Measurements from ENCODE around the gene SNTN.

Gene SNTN

DNA sequence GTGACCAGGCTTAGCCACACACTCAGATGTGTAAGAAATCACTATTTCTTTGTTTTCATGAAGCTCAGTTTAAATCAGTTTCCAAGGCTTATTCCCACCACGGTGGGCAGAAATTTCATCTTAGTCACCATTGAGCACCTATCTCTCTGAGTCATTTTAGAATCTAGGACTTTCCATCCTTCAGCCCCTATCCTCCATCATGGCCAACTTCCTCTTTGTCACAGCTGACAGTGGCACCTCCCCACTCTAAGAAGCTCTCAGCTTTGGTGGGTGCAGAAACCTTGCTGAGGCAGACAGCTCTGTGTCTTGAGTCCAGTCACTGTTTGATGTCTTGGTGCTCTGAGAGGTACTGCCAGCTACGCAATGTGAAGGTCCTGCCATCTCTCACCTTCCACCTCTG lies 32.9 kb downstream of the SNTN start:
- DNase-seq (ENCODE audit: low spot score), result no peak
- in situ Hi-C loops (cut with MboI; ENCODE audit: low pct_unique_long_range_greater_than_20kb, low sequenced_read_pairs, unreplicated experiment), result no loop called here
- TF ChIP-seq, protein P1, sequence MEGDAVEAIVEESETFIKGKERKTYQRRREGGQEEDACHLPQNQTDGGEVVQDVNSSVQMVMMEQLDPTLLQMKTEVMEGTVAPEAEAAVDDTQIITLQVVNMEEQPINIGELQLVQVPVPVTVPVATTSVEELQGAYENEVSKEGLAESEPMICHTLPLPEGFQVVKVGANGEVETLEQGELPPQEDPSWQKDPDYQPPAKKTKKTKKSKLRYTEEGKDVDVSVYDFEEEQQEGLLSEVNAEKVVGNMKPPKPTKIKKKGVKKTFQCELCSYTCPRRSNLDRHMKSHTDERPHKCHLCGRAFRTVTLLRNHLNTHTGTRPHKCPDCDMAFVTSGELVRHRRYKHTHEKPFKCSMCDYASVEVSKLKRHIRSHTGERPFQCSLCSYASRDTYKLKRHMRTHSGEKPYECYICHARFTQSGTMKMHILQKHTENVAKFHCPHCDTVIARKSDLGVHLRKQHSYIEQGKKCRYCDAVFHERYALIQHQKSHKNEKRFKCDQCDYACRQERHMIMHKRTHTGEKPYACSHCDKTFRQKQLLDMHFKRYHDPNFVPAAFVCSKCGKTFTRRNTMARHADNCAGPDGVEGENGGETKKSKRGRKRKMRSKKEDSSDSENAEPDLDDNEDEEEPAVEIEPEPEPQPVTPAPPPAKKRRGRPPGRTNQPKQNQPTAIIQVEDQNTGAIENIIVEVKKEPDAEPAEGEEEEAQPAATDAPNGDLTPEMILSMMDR (IDR thresholded peaks at IDR 0.05; ENCODE audit: extremely low read depth, insufficient read depth, missing control alignments), result no peak

DNA sequence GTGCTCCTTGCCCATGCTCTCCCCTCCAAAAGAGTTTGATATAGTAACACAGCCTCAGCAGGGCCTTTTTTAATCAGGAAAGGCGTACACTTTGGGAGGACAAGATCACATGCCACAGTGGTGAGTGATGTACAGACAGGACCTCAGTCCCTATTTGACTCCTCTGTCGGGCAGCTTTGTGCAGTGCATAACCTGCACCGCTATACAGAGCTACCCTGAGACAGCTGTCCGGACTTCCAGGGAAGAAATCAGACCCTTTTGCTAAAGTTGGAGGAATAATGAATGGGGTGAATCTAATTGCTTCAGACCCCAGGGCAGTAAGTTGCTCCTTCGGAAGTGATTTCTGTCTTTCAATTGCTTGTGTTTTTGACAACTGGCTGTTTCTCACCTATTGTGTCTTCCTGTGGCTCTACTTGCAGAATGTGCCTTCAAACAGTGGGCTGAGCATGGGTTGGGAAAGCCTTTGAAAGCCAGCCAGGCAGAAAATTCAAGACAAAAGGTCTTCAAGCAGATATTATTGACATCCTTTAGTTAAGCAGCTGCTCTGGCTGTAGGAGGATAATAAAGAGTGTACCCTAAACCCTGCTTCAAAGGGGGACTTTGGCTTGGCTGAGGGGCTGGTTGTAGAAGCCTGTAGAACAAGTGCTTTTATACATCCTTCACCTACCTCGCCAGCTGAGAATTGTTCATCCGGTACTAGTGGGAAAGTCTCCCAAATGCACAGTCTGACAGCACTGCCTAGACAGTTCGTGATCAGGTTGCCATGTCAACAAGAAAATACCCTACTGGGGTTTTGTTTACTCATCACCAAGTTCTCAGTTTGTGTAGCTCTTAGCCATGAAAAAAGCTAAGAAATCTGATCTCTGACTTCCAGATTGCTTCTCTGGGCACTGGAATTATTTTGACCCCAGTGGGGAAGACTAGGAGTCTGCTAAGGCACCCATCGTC lies 35.1 kb downstream of the SNTN start:
- TF ChIP-seq, protein P1 (IDR thresholded peaks at IDR 0.05; ENCODE audit: extremely low read depth, insufficient read depth, missing control alignments), result no peak
- in situ Hi-C loops (cut with MboI; ENCODE audit: low pct_unique_long_range_greater_than_20kb, low sequenced_read_pairs, unreplicated experiment), result no loop called here
- DNase-seq (ENCODE audit: low spot score), result no peak

DNA sequence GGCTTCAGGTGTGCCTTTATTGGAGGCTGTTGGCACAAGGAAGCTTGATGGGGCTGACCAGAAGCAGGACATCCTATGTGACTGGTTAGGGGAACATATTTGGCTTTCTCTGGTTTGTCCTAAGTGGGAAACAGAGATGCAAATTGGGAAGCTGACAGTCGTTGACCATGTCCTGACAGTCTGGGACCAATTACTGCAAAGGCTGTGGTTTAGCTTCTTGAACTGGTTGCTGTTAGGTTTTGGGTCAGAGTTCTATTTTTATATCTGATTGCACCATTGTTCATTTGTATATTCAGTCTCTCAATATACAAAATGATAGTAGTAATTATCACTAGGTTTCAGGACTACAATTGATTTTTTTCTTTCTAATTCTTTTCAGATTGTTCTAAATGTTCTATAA lies 36.8 kb downstream of the SNTN start:
- no peak for DNase-seq (ENCODE audit: low spot score)
- in situ Hi-C loops (cut with MboI; ENCODE audit: low pct_unique_long_range_greater_than_20kb, low sequenced_read_pairs, unreplicated experiment), result no loop called here
- TF ChIP-seq, protein P1 (IDR thresholded peaks at IDR 0.05; ENCODE audit: extremely low read depth, insufficient read depth, missing control alignments), result no peak

DNA sequence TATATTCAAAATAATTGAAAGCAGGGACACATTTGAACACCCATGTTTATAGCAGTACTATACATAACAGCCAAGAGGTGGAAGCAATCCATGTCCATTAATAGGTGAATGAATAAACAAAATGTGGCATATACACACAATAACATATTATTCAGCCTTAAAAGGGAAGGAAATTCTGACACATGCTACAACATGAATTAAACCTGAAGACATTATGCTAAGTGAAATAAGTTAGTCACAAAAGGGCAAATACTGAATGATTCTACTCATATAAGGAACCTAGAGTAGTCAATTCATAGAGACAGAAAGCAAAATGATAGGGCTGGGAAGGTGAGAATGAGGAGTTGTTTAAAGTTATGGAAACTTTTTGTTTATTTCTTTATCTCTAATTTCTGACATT lies 40.9 kb downstream of the SNTN start:
- in situ Hi-C loops (cut with MboI; ENCODE audit: low pct_unique_long_range_greater_than_20kb, low sequenced_read_pairs, unreplicated experiment), result no loop called here
- TF ChIP-seq, protein P1 (IDR thresholded peaks at IDR 0.05; ENCODE audit: extremely low read depth, insufficient read depth, missing control alignments), result no peak
- no peak for DNase-seq (ENCODE audit: low spot score)

DNA sequence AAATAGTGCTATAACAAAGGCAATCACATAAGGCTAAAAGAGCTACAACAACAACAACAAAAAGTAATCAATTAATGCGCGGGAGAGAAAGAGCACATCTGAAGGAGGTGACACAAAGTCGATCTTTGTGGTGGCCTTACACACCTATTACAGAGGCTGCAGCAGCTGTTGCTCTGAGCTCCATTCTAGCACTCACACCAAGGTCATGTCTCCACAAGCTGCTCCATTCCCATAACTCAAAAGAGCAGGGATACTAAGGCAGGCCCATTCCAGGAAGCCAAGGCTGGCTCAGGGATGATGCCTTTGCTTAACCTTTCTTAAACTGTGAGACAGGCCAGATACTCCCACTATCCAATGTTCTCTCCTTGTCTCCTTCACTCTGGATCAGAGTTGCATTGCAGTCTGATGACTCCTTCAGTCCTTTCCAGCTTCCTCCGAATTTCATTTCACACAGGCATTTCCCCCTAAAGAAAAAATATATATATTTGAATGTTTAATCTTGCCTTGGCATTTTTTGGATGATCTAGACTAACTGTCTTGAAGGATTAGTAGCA lies 52.7 kb downstream of the SNTN start:
- in situ Hi-C loops (cut with MboI; ENCODE audit: low pct_unique_long_range_greater_than_20kb, low sequenced_read_pairs, unreplicated experiment), result no loop called here
- no peak for DNase-seq (ENCODE audit: low spot score)
- TF ChIP-seq, protein P1 (IDR thresholded peaks at IDR 0.05; ENCODE audit: extremely low read depth, insufficient read depth, missing control alignments), result no peak

DNA sequence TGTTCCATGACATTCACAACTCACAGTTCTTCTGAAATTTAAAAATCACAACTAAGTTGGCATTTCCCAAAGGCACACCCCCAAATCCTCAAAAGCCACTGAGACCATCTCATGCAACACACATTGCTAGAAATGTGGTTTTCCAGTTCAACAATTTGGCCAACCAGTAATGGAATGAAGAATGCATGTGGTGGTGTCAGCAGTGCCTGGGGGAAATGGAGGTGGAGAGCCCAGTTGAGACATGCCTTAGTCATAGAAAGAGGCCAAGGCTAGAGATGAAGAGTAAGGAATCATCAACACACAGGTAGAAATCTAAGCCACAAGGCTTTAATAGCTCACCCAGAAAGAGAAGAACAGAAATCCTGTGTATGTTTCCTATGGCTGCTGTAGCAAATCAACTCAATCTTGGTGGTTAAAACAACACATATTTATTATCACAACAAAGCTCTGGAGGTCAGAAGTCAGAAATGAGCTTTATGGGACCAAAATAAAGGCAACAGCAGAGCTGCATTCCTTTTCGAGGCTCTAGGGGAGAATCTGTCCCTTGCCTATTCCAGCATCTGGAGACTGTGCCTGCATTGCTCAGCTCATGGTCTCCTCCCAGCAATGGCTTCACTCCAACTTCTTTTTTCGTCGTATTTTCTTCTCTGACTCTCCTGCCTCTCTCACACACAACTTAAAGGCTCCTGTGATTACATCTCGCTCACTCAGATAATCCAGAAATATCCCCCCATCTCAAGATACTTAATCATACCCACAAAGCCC lies 54.0 kb downstream of the SNTN start:
- no peak for DNase-seq (ENCODE audit: low spot score)
- TF ChIP-seq, protein P1 (IDR thresholded peaks at IDR 0.05; ENCODE audit: extremely low read depth, insufficient read depth, missing control alignments), result no peak
- in situ Hi-C loops (cut with MboI; ENCODE audit: low pct_unique_long_range_greater_than_20kb, low sequenced_read_pairs, unreplicated experiment), result no loop called here
